Smooth muscle cell (in vitro differentiated cells): ENCODE results near the gene SEL1L2. TPM values are rescaled to one million over a fixed set of nuclear protein-coding genes. Genes with fewer than 3 reads are reported as not detected.

Experiments
- DNase-seq: peaks from one replicate; lab custom pipeline; 2025; ENCODE audit not compliant: unreplicated experiment; lab: John Stamatoyannopoulos, UW
- H2AFZ ChIP-seq: fragments of 200-600 bp; sonication (generic); 2 replicates; pipeline ENCODE4 v1.6.0; 2016; ENCODE audit warnings: antibody characterized with exemption, low read depth, mild to moderate bottlenecking
- H3F3A ChIP-seq: fragments of 200-600 bp; sonication (generic); 2 replicates; pipeline ENCODE4 v1.6.0; 2017; ENCODE audit warnings: antibody characterized with exemption, low read depth
- H3K27ac ChIP-seq: fragments of 200-600 bp; sonication (generic); 2 replicates; pipeline ENCODE4 v1.5.1; 2016; ENCODE audit warnings: low read depth, mild to moderate bottlenecking
- H3K27me3 ChIP-seq: fragments of 200-600 bp; sonication (generic); 2 replicates; pipeline ENCODE4 v1.6.1; 2016; ENCODE audit warnings: low read depth, mild to moderate bottlenecking
- H3K36me3 ChIP-seq: fragments of 200-600 bp; sonication (generic); 2 replicates; pipeline ENCODE4 v1.5.1; 2016; ENCODE audit warnings: low read depth
- H3K4me1 ChIP-seq: fragments of 200-600 bp; sonication (generic); 2 replicates; pipeline ENCODE4 v1.5.1; 2016; ENCODE audit warnings: low read depth
- H3K4me2 ChIP-seq: fragments of 200-600 bp; sonication (generic); 2 replicates; pipeline ENCODE4 v1.6.0; 2016; ENCODE audit warnings: mild to moderate bottlenecking
- H3K4me3 ChIP-seq: fragments of 200-600 bp; sonication (generic); 2 replicates; pipeline ENCODE4 v1.5.1; 2016; ENCODE audit warnings: mild to moderate bottlenecking
- H3K79me2 ChIP-seq: fragments of 200-600 bp; sonication (generic); 2 replicates; pipeline ENCODE4 v1.6.0; 2016; ENCODE audit warnings: low read depth, mild to moderate bottlenecking
- H3K9ac ChIP-seq: fragments of 200-600 bp; sonication (generic); 2 replicates; pipeline ENCODE4 v1.6.0; 2016; ENCODE audit warnings: low read depth
- H3K9me3 ChIP-seq: fragments of 200-600 bp; sonication (generic); replicated peaks from 2 replicates; pipeline ENCODE4 v1.5.1; 2016; ENCODE audit warnings: low read depth
- H4K20me1 ChIP-seq: fragments of 200-600 bp; sonication (generic); 2 replicates; pipeline ENCODE4 v1.6.0; 2016; ENCODE audit warnings: low read depth
- CTCF ChIP-seq: fragments of 200-600 bp; sonication (generic); IDR thresholded peaks from 2 replicates; pipeline ENCODE4 v1.5.1; 2017; ENCODE audit warnings: borderline replicate concordance, mild to moderate bottlenecking, antibody characterized with exemption; ENCODE audit not compliant: insufficient read depth, poor library complexity, severe bottlenecking
- whole genome bisulfite sequencing: methylation state at CpG from one replicate; pipeline ENCODE4 v1.1.7; 2016; ENCODE audit warnings: low lambda C conversion rate; 5-methylcytosine and 5-hydroxymethylcytosine counted together
- polyA plus RNA-seq: library from polyadenylated mRNA; unstranded; fragments of >200 nt; fragmentation: Nextera tagmentation; extraction: Ambion mirVana; gene quantifications from 2 replicates; pipeline ENCODE4 v1.2.1, GENCODE V29; 2016
- total RNA-seq: library from RNA; depleted of rRNA; stranded (reverse); fragments of >200 nt; gene quantifications from 2 replicates; pipeline ENCODE4 v1.2.3, GENCODE V29; 2014

The SEL1L2 gene
- total and polyA plus RNA-seq, 2 experiments from 2014 or later: not detected

- Histone ChIP-seq H3K9me3 (no peaks in the 10 kb centered on the region), H3K4me3 (no peak overlapping the region), H4K20me1 (no peaks in the 10 kb centered on the region), H3K79me2 (no peaks in the 10 kb centered on the region), H2AFZ (no peak overlapping the region), H3K4me2 (no peak overlapping the region), H3K27ac (no peak overlapping the region), H3F3A (no peaks in the 10 kb centered on the region), H3K27me3 (no peaks in the 10 kb centered on the region), H3K36me3 (no peaks in the 10 kb centered on the region), H3K4me1 (peaks cover 3% of the 10 kb centered on the region), H3K9ac (no peak overlapping the region)
- no peak for DNase-seq
- TF ChIP-seq CTCF: no peak
- 77% methylated on average over 1 of the region's 1 CpG for WGBS
Observed at GRCh38 chr20:13863244-13863643, 127.2 kb downstream of the SEL1L2 start.

GRCh38 chr20:13862245-13862644, 128.2 kb downstream of the SEL1L2 start:
- 94% methylated on average over 2 of the region's 2 CpGs for WGBS
- DNase-seq: no peak
- Histone ChIP-seq H3K4me2 (no peak overlapping the region), H3K27me3 (no peaks in the 10 kb centered on the region), H3K4me3 (no peak overlapping the region), H2AFZ (no peak overlapping the region), H3K9me3 (no peaks in the 10 kb centered on the region), H4K20me1 (no peaks in the 10 kb centered on the region), H3K79me2 (no peaks in the 10 kb centered on the region), H3K36me3 (no peaks in the 10 kb centered on the region), H3K9ac (no peak overlapping the region), H3K4me1 (peaks cover 3% of the 10 kb centered on the region), H3F3A (no peaks in the 10 kb centered on the region), H3K27ac (no peak overlapping the region)
- no peak for TF ChIP-seq CTCF

- no peaks in the 10 kb centered on the region for H3K4me1 ChIP-seq
- no peak overlapping the region for H2AFZ ChIP-seq
- H4K20me1 ChIP-seq: no peaks in the 10 kb centered on the region
- no peaks in the 10 kb centered on the region for H3K36me3 ChIP-seq
- no peak overlapping the region for H3K4me2 ChIP-seq
- H3F3A ChIP-seq: no peaks in the 10 kb centered on the region
- no peak for TF ChIP-seq CTCF
- no peak overlapping the region for H3K4me3 ChIP-seq
- H3K79me2 ChIP-seq: no peaks in the 10 kb centered on the region
- H3K9ac ChIP-seq: no peak overlapping the region
- no peaks in the 10 kb centered on the region for H3K9me3 ChIP-seq
- no peak overlapping the region for H3K27ac ChIP-seq
- DNase-seq: no peak
- no peaks in the 10 kb centered on the region for H3K27me3 ChIP-seq
Observed at GRCh38 chr20:13858871-13859270, 131.5 kb downstream of the SEL1L2 start.

- Histone ChIP-seq H2AFZ (no peak overlapping the region), H3K9ac (no peak overlapping the region), H3K79me2 (no peaks in the 10 kb centered on the region), H3K36me3 (no peaks in the 10 kb centered on the region), H3K9me3 (no peaks in the 10 kb centered on the region), H3K4me3 (no peak overlapping the region), H3F3A (no peaks in the 10 kb centered on the region), H3K27me3 (no peaks in the 10 kb centered on the region), H3K4me2 (no peak overlapping the region), H3K27ac (no peak overlapping the region), H4K20me1 (no peaks in the 10 kb centered on the region), H3K4me1 (no peaks in the 10 kb centered on the region)
- TF ChIP-seq CTCF: no peak
- no peak for DNase-seq
- 92% methylated on average over 5 of the region's 5 CpGs for WGBS
Observed at GRCh38 chr20:13858439-13858838, 132.0 kb downstream of the SEL1L2 start.
